ENCODE data around the gene ATP9A.

DNA sequence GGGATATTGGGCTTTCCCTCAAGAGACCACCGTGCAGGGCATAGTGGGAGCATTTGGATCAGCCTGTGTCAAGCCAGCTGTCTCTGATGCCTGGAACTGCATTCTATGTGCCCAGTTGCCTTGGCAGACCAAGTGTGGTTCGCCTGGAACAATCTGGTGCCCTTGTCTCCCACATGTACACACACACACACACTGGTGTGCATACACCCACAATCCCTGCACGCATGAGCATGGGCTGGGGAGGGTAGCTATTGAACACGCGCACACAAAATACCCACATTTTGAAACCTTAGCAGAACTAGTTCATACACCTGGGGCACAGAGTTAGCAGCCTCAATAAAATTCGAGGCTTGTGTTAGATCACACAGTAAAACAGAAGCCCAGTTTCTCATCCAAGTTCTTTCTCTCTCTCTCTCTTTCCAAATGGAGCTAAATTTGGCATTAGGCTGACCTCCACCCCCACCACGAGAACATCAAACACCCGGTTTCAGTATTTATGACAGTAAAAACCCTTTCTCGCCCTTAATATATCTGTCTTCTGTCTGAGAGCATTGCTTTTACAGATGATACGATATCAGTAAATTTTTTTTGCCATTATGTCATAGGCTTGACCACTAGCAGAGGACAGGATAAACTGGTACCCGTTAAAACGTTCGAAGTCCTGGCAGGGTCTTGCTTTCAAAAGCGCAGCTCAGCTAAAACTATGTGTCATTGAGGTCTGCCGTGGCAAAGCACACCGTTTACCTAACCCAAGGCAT, 207.5 kb downstream of the ATP9A start:
- TF ChIP-seq, protein P1, sequence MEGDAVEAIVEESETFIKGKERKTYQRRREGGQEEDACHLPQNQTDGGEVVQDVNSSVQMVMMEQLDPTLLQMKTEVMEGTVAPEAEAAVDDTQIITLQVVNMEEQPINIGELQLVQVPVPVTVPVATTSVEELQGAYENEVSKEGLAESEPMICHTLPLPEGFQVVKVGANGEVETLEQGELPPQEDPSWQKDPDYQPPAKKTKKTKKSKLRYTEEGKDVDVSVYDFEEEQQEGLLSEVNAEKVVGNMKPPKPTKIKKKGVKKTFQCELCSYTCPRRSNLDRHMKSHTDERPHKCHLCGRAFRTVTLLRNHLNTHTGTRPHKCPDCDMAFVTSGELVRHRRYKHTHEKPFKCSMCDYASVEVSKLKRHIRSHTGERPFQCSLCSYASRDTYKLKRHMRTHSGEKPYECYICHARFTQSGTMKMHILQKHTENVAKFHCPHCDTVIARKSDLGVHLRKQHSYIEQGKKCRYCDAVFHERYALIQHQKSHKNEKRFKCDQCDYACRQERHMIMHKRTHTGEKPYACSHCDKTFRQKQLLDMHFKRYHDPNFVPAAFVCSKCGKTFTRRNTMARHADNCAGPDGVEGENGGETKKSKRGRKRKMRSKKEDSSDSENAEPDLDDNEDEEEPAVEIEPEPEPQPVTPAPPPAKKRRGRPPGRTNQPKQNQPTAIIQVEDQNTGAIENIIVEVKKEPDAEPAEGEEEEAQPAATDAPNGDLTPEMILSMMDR (conservative IDR thresholded peaks at IDR 0.05), result no peak
- 0 out of 2 replicates have a peak, but pooled peaks have one; percentile 53 for TF ChIP-seq EZH2 (IDR thresholded peaks at IDR 0.05; ENCODE audit: low read depth)
